Measurements from ENCODE around the gene TXLNG. TPM values are rescaled to one million over a fixed set of nuclear protein-coding genes. Genes with fewer than 3 reads are reported as not detected.

Gene TXLNG
- total and polyA plus RNA-seq, 12 donors: 3.6 to 6.8 (median 5.8) TPM

- Histone ChIP-seq H3K4me1 (peaks cover 0 to 5% (median 0%) of the 10 kb centered on the region in 9 donors), H3K9me3 (no peaks in the 10 kb centered on the region), H3K27me3 (peaks cover 0 to 98% (median 0%) of the 10 kb centered on the region in 7 donors), H3K36me3 (no peaks in the 10 kb centered on the region), H3K4me3 (peak overlapping the region; percentile 28 to 62 (median 52)), H3K27ac (peak overlapping the region in 8 of 10 donors; percentile 4 to 65 (median 56))
- WGBS, 2 donors: 1% methylated on average over 25 to 27 of the region's 27 CpGs
- intact Hi-C loops (cut with DNase I): loop anchor here in 7 of 10 donors (5.0 to 10.0 kb wide), 6 partner anchors 48 to 164 kb away; no protein-coding TSS in a partner anchor
- peak; percentile 47 to 55 for DNase-seq
- TF ChIP-seq CTCF (IDR thresholded peaks at IDR 0.05): peak in 8 of 9 donors; percentile 33 to 70 (median 60)
- peak; percentile 74 to 90 (median 86) for ATAC-seq
Measured at GRCh38 chrX:16882702-16883486, 96.6 kb downstream of the TXLNG start.

GRCh38 chrX:16883487-16883804 is 97.2 kb downstream of the TXLNG start:
- H3K36me3 ChIP-seq: no peaks in the 10 kb centered on the region
- no peak for TF ChIP-seq CTCF (IDR thresholded peaks at IDR 0.05)
- intact Hi-C loops (cut with DNase I): loop anchor here in 7 of 10 donors (5.0 to 10.0 kb wide), 6 partner anchors 49 to 164 kb away; no protein-coding TSS in a partner anchor
- DNase-seq (no peak), ATAC-seq (no peak)
- peak overlapping the region in 2 of 10 donors; percentile 4 to 11 for H3K27ac ChIP-seq
- WGBS, 2 donors: 68 to 73% methylated on average over 3 of the region's 3 CpGs
- H3K4me1 ChIP-seq: peaks cover 0 to 5% (median 0%) of the 10 kb centered on the region in 9 donors
- H3K27me3 ChIP-seq: peaks cover 0 to 95% (median 0%) of the 10 kb centered on the region in 7 donors
- no peaks in the 10 kb centered on the region for H3K9me3 ChIP-seq
- peak overlapping the region in 5 of 10 donors; percentile 33 to 62 (median 55) for H3K4me3 ChIP-seq

GRCh38 chrX:16885628-16886027 is 99.4 kb downstream of the TXLNG start:
- intact Hi-C loops (cut with DNase I): loop anchor here in 7 of 10 donors (5.0 to 10.0 kb wide), 6 partner anchors 51 to 162 kb away; no protein-coding TSS in a partner anchor
- Histone ChIP-seq H3K27me3 (peaks cover 0 to 93% (median 0%) of the 10 kb centered on the region in 7 donors), H3K9me3 (no peaks in the 10 kb centered on the region), H3K4me3 (no peak overlapping the region), H3K36me3 (no peaks in the 10 kb centered on the region), H3K4me1 (peaks cover 0 to 5% (median 0%) of the 10 kb centered on the region in 9 donors), H3K27ac (no peak overlapping the region)
- ATAC-seq (no peak), DNase-seq (no peak)
- no peak for TF ChIP-seq CTCF (IDR thresholded peaks at IDR 0.05)
- WGBS, 2 donors: 87 to 100% methylated on average over 1 of the region's 1 CpG

GRCh38 chrX:16892504-16893362 is 106.5 kb downstream of the TXLNG start:
- Histone ChIP-seq H3K36me3 (no peaks in the 10 kb centered on the region), H3K4me1 (peaks cover 0 to 4% (median 0%) of the 10 kb centered on the region in 9 donors), H3K4me3 (no peak overlapping the region), H3K9me3 (no peaks in the 10 kb centered on the region), H3K27me3 (peaks cover 0 to 87% (median 0%) of the 10 kb centered on the region in 7 donors), H3K27ac (no peak overlapping the region)
- 10% methylated on average over 9 of the region's 9 CpGs for WGBS, 2 donors
- intact Hi-C loops (cut with DNase I): loop anchor here in 5 of 10 donors (5.0 to 10.0 kb wide), 3 partner anchors 52 to 155 kb away; partner anchors contain the start of gene REPS2 (in 2 of the 5)
- peak; percentile 18 to 72 for DNase-seq
- peak in 7 of 8 donors; percentile 69 to 85 (median 79) for ATAC-seq
- TF ChIP-seq CTCF (IDR thresholded peaks at IDR 0.05): peak; percentile 41 to 88 (median 77)
